Epithelial cell of proximal tubule (primary cell): ENCODE measurements around the gene KIF6. TPM values are rescaled to one million over a fixed set of nuclear protein-coding genes. Genes with fewer than 3 reads are reported as not detected.
"Not testable (repeated sequence)": the region's sequence is repeated elsewhere in the genome, so short reads cannot be mapped to it uniquely, and the experiment has no call there.

Experiments
- DNase-seq: peaks from one replicate; pipeline ENCODE4 v3.0.0-alpha.2; 2011; ENCODE audit warnings: low read depth
- H3K4me3 ChIP-seq: 2 replicates; pipeline ENCODE4 v1.5.1; 2011; ENCODE audit warnings: low read depth, mild to moderate bottlenecking, low read length
- CTCF ChIP-seq: conservative IDR thresholded peaks from 2 replicates; pipeline ENCODE4 v1.5.1; 2012; ENCODE audit warnings: low read depth, mild to moderate bottlenecking, low read length
- total RNA-seq: library from RNA; depleted of rRNA; stranded (reverse); fragments of >200 nt; gene quantifications from 2 replicates; pipeline ENCODE4 v1.2.3, GENCODE V29; 2015

Gene KIF6
- total RNA-seq, 1 donor from 2014 or later, result 0.69 TPM

DNA sequence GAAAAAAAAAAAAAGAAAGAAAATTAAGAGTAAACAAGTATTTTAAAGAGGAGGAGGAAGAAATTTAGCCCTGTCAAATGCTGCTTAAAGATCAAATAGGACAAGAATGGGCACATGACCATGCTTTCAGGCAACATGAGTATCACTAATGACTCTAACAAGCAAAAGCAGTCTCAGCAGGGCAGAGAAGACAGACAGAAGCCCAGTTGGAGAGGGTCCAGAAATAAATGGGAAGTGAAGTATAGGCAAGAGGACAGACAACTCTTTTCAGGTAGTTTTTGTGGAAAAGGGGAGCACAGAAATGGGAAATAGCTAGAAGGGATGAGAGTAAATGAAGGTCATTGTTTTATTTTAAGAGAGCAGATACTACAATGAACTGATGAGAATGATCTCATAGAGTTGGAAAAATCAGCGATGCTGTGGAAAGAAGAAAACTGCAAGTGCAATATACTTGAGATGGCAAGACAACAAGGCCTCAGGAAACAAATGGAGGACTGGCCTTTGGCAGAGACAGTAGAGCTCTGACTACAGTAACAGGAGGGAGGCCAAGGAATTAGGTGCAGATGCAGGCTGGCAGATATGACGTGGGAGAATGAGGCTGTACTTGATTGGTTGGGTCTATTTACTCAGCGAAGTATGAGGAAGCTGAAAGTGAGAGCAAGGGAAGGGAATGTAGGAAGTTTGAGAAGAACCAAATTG is 40.3 kb downstream of the KIF6 start:
- no peak overlapping the region for H3K4me3 ChIP-seq
- no peak for TF ChIP-seq CTCF
- DNase-seq, result no peak

DNA sequence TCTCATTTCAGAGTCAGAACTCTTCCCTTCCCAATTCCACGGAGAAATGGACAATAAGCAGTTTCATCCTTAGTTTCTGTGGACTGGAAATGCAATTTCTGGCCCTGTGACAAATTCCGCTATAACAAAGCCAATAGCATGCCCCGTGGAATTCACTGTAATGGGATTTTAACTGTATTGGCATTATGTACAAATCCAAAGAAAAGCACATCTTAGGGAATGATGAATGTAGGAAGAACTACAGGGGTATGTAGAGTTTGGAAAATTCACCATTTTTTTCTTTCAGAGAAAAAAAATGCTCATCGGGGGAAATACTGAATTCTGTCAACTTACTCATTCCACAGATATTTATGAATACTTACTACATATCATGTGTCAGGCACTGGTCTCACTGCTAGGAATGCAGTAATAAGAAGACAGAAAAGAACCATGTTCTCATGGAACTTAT is 43.5 kb downstream of the KIF6 start:
- no peak for TF ChIP-seq CTCF
- DNase-seq, result no peak
- H3K4me3 ChIP-seq, result no peak overlapping the region

DNA sequence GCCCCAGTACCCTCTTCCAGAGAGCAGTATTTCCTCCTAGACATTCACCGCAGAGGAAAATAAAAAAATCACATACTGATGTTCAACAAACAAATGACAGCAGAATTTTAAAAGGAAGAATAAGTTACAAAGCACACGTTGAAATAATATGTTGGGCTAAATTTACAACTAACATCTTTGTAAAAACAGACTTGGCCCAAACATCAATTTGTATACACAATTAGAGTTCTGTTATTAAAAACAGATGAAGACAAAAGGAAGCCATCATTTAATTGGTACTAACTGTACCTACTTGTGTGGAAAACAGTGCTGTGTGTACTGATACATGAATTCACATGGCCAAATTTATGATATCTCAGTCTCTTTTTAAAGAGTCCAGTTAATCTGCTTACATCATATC is 46.3 kb downstream of the KIF6 start:
- no peak for TF ChIP-seq CTCF
- H3K4me3 ChIP-seq, result no peak overlapping the region
- no peak for DNase-seq

DNA sequence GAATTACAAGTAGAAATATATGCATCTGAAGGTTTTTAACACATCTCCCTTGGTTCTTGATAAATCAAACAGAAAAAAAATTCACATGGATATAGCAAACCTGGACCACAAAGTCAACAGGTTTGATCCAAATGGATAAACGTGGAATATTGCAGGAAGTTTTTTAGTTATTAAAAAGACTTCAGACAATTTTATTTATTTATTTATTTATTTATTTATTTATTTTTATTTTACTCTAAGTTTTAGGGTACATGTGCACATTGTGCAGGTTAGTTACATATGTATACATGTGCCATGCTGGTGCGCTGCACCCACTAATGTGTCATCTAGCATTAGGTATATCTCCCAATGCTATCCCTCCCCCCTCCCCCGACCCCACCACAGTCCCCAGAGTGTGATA is 47.9 kb downstream of the KIF6 start:
- not testable (repeated sequence) for H3K4me3 ChIP-seq, DNase-seq

- no peak overlapping the region for H3K4me3 ChIP-seq
- TF ChIP-seq CTCF, result no peak
- DNase-seq, result no peak
Observed at GRCh38 chr6:39670519-39670918, 54.7 kb downstream of the KIF6 start.

DNA sequence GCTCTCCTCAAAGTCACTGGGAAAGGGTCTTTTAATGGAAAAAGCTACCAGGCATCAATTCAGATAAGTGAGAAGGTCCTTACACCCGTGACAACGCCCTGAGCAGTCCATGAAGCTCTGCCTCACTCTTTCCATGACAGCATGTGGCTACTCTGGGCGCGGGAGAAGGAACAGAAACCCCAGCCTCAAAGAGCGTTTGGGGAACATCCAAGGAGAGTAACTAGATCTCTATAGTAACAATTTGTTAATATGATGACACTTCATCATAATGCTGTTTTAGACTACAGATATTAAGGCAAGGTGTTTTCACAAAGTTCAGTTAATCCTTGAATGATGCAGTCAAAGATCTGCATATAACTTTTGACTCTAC is 55.2 kb downstream of the KIF6 start:
- H3K4me3 ChIP-seq, result no peak overlapping the region
- no peak for DNase-seq
- TF ChIP-seq CTCF, result no peak

DNA sequence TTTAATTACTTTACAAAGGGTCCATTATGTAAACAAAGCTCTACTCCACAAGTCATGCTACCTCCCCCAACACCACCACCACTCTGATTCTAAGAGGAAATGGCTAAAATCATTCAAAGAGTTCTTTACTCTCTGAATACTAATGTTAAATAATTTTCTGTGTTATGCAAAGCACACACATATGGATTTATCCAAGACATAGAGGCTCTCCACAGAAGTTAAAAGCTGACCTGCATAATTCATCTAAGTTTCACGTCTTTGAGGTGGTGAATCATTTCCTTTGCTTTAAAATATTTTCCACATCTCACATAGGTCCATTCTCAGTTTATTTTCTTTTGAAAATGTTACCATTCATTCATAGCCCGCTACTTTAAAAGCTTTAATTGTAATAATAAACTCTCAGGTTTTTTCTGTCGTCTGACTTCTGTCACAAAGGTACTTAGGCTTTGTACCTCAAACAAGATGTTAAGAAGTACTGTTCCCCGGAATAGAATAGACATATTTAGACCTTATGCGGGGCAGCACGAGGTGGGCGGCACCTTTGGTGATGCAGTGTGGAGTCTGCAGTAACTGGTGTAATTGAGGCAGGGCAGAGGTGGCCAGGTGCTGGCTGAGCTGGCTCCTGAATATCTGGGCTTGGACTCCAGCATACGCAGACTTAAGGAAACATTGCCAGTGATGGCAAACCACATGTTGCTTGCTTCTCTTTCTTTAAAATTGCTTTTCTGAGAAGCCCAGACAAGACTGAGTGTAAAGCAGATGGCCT is 55.8 kb downstream of the KIF6 start:
- no peak for DNase-seq
- no peak overlapping the region for H3K4me3 ChIP-seq
- no peak for TF ChIP-seq CTCF
